Liver (tissue), 9 donors: ENCODE results near the gene TMEM43. TPM values are rescaled to one million over a fixed set of nuclear protein-coding genes. Genes with fewer than 3 reads are reported as not detected.

Experiments
- DNase-seq: peaks from one replicate; pipeline ENCODE4 v3.0.0-alpha.2; 2017; ENCODE audit warnings: low spot score
- H3K27ac ChIP-seq, 2 donors: one replicate each; pipeline ENCODE4 v1.7.0; 2013; ENCODE audit warnings: inconsistent platforms in 2 of 2, low read length in 2 of 2, control low read depth in 1 of 2, low read depth in 1 of 2, mild to moderate bottlenecking in 1 of 2
- H3K27me3 ChIP-seq, 4 donors: one replicate each; pipeline versions ENCODE4 v1.6.1 to v1.7.0; 2013; ENCODE audit warnings: low read length in 3 of 4, inconsistent platforms in 1 of 4, mild to moderate bottlenecking in 1 of 4, moderate library complexity in 1 of 4; ENCODE audit not compliant: control insufficient read depth in 4 of 4, insufficient read depth in 4 of 4
- H3K36me3 ChIP-seq, 4 donors: one replicate each; pipeline versions ENCODE4 v1.6.1 to v1.7.0; 2013; ENCODE audit warnings: low read length in 3 of 4, mild to moderate bottlenecking in 3 of 4, low read depth in 1 of 4, moderate library complexity in 1 of 4; ENCODE audit not compliant: control insufficient read depth in 4 of 4, insufficient read depth in 3 of 4
- H3K4me1 ChIP-seq, 4 donors: one replicate each; pipeline versions ENCODE4 v1.6.1 to v1.7.0; 2013; ENCODE audit warnings: low read length in 3 of 4, mild to moderate bottlenecking in 3 of 4, moderate library complexity in 1 of 4; ENCODE audit not compliant: control insufficient read depth in 4 of 4, insufficient read depth in 4 of 4
- H3K4me3 ChIP-seq, 3 donors: one replicate each; pipeline versions ENCODE4 v1.6.1 to v1.7.0; 2013; ENCODE audit warnings: low read length in 3 of 3, control low read depth in 1 of 3, low read depth in 1 of 3, mild to moderate bottlenecking in 1 of 3
- H3K9ac ChIP-seq, 2 donors: one replicate each; pipeline ENCODE4 v1.7.0; 2013; ENCODE audit warnings: low read length in 2 of 2, mild to moderate bottlenecking in 2 of 2, moderate library complexity in 2 of 2, control low read depth in 1 of 2, low read depth in 1 of 2
- H3K9me3 ChIP-seq, 4 donors: one replicate each; pipeline versions ENCODE4 v1.6.1 to v1.7.0; 2013; ENCODE audit warnings: low read length in 3 of 4; ENCODE audit not compliant: control insufficient read depth in 4 of 4
- ATF3 ChIP-seq: IDR thresholded peaks from 2 replicates; pipeline ENCODE4 v1.6.1; 2016; ENCODE audit warnings: antibody characterized with exemption
- EGR1 ChIP-seq, 2 donors: IDR thresholded peaks; 2 replicates each; pipeline ENCODE4 v1.6.1; 2016 to 2018; ENCODE audit warnings: antibody characterized with exemption in 2 of 2, low read depth in 2 of 2
- FOXA1 ChIP-seq: IDR thresholded peaks from 2 replicates; pipeline ENCODE4 v1.6.1; 2016; ENCODE audit warnings: antibody characterized with exemption
- FOXA2 ChIP-seq: IDR thresholded peaks from 2 replicates; pipeline ENCODE4 v1.6.1; 2016; ENCODE audit warnings: antibody characterized with exemption
- GABPA ChIP-seq, 2 donors: IDR thresholded peaks in 1 of 2; conservative IDR thresholded peaks in 1 of 2; 2 replicates each; pipeline ENCODE4 v1.6.1; 2016; ENCODE audit warnings: antibody characterized with exemption in 2 of 2, mild to moderate bottlenecking in 1 of 2, moderate library complexity in 1 of 2
- HNF4A ChIP-seq, 2 donors: conservative IDR thresholded peaks; 2 replicates each; pipeline ENCODE4 v1.6.1; 2016; ENCODE audit warnings: antibody characterized with exemption in 2 of 2, mild to moderate bottlenecking in 2 of 2
- HNF4G ChIP-seq: IDR thresholded peaks from 2 replicates; pipeline ENCODE4 v1.6.1; 2016; ENCODE audit warnings: antibody characterized with exemption
- JUND ChIP-seq, 2 donors: IDR thresholded peaks; 2 replicates each; pipeline ENCODE4 v1.6.1; 2016; ENCODE audit warnings: antibody characterized with exemption in 2 of 2
- NR2F2 ChIP-seq: IDR thresholded peaks from 2 replicates; pipeline ENCODE4 v1.6.1; 2016; ENCODE audit warnings: antibody characterized with exemption
- RAD21 ChIP-seq, 2 donors: IDR thresholded peaks; 2 replicates each; pipeline ENCODE4 v1.6.1; 2016; ENCODE audit warnings: antibody characterized with exemption in 2 of 2, mild to moderate bottlenecking in 2 of 2
- REST ChIP-seq: IDR thresholded peaks from 2 replicates; pipeline ENCODE4 v1.6.1; 2016; ENCODE audit warnings: antibody characterized with exemption, mild to moderate bottlenecking
- RXRA ChIP-seq, 2 donors: IDR thresholded peaks; 2 replicates each; pipeline ENCODE4 v1.6.1; 2017 to 2018; ENCODE audit warnings: antibody characterized with exemption in 2 of 2, mild to moderate bottlenecking in 1 of 2
- SP1 ChIP-seq: IDR thresholded peaks from 2 replicates; pipeline ENCODE4 v1.6.1; 2018; ENCODE audit warnings: antibody characterized with exemption, mild to moderate bottlenecking
- TAF1 ChIP-seq: conservative IDR thresholded peaks from 2 replicates; pipeline ENCODE4 v1.6.1; 2016; ENCODE audit warnings: antibody characterized with exemption, mild to moderate bottlenecking
- YY1 ChIP-seq: IDR thresholded peaks from 2 replicates; pipeline ENCODE4 v1.6.1; 2016; ENCODE audit warnings: antibody characterized with exemption, mild to moderate bottlenecking
- WGBS: extraction: QIAGEN DNeasy Blood & Tissue Kit; methylation state at CpG from one replicate; pipeline ENCODE4 v1.1.7; 2013; 5-methylcytosine and 5-hydroxymethylcytosine counted together
- polyA plus RNA-seq, 2 donors: library from polyadenylated mRNA; stranded (reverse) in 1 of 2; unstranded in 1 of 2; fragments of 200-250 nt in 1 of 2; fragments of >200 nt in 1 of 2; fragmentation: Nextera tagmentation in 1 of 2; extraction: Ambion mirVana in 1 of 2; gene quantifications; one replicate each; pipeline versions ENCODE4 v1.2.1 to v1.2.3, GENCODE V29; 2013 to 2015
- total RNA-seq, 2 donors: library from RNA; depleted of rRNA; stranded (reverse); fragments of >200 nt; gene quantifications; one replicate each; pipeline ENCODE4 v1.2.3, GENCODE V29; 2014
- TF ChIP-seq, protein P1 (sequence below): fragments of 150-350 bp; IDR thresholded peaks from 2 replicates; pipeline ENCODE4 v1.5.1; 2017; ENCODE audit warnings: improper control_type of control experiment, low read depth, low read length; ENCODE audit not compliant: missing input control
- TF ChIP-seq, protein P2 (sequence below): IDR thresholded peaks from 2 replicates; pipeline ENCODE4 v1.6.1; 2016; ENCODE audit warnings: antibody characterized with exemption
- donor health status: healthy.
- donor health status: healthy.
- donor health status: healthy.
- donor health status: healthy.
- donor health status: healthy.

The TMEM43 gene
- total and polyA plus RNA-seq, 4 donors: 7.4 to 15.1 (median 13.5) TPM

- 95% methylated on average over 9 of the region's 9 CpGs for WGBS
- Histone ChIP-seq H3K4me3 (no peak overlapping the region), H3K27me3 (no peaks in the 10 kb centered on the region), H3K9ac (peak overlapping the region in 1 of 2 donors; percentile 56), H3K4me1 (peaks cover 17 to 56% (median 50%) of the 10 kb centered on the region in 4 donors), H3K36me3 (peaks cover 3 to 23% (median 18%) of the 10 kb centered on the region in 4 donors), H3K27ac (peak overlapping the region; percentile 79 to 84), H3K9me3 (no peaks in the 10 kb centered on the region)
- no peak for DNase-seq
- TF ChIP-seq TAF1 (no peak), SP1 (no peak), RXRA (IDR thresholded peaks at IDR 0.05) (no peak), RAD21 (IDR thresholded peaks at IDR 0.05) (no peak), YY1 (no peak), JUND (IDR thresholded peaks at IDR 0.05) (no peak), FOXA1 (no peak), GABPA (IDR thresholded peaks at IDR 0.05 in 1 of 2, conservative IDR thresholded peaks at IDR 0.05 in 1 of 2) (no peak), EGR1 (IDR thresholded peaks at IDR 0.05; ENCODE audit: low read depth in 2 of 2) (no peak)
- TF ChIP-seq, protein P1, sequence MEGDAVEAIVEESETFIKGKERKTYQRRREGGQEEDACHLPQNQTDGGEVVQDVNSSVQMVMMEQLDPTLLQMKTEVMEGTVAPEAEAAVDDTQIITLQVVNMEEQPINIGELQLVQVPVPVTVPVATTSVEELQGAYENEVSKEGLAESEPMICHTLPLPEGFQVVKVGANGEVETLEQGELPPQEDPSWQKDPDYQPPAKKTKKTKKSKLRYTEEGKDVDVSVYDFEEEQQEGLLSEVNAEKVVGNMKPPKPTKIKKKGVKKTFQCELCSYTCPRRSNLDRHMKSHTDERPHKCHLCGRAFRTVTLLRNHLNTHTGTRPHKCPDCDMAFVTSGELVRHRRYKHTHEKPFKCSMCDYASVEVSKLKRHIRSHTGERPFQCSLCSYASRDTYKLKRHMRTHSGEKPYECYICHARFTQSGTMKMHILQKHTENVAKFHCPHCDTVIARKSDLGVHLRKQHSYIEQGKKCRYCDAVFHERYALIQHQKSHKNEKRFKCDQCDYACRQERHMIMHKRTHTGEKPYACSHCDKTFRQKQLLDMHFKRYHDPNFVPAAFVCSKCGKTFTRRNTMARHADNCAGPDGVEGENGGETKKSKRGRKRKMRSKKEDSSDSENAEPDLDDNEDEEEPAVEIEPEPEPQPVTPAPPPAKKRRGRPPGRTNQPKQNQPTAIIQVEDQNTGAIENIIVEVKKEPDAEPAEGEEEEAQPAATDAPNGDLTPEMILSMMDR: no peak
- TF ChIP-seq, protein P2, sequence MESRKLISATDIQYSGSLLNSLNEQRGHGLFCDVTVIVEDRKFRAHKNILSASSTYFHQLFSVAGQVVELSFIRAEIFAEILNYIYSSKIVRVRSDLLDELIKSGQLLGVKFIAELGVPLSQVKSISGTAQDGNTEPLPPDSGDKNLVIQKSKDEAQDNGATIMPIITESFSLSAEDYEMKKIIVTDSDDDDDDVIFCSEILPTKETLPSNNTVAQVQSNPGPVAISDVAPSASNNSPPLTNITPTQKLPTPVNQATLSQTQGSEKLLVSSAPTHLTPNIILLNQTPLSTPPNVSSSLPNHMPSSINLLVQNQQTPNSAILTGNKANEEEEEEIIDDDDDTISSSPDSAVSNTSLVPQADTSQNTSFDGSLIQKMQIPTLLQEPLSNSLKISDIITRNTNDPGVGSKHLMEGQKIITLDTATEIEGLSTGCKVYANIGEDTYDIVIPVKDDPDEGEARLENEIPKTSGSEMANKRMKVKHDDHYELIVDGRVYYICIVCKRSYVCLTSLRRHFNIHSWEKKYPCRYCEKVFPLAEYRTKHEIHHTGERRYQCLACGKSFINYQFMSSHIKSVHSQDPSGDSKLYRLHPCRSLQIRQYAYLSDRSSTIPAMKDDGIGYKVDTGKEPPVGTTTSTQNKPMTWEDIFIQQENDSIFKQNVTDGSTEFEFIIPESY: no peak
These were observed 20.4 kb downstream of the TMEM43 start for GRCh38 chr3:14145236-14145635.

GRCh38 chr3:14145670-14146380, 21.0 kb downstream of the TMEM43 start:
- no peak overlapping the region for H3K9ac ChIP-seq
- H3K4me3 ChIP-seq: no peak overlapping the region
- peaks cover 12 to 51% (median 44%) of the 10 kb centered on the region in 4 donors for H3K4me1 ChIP-seq
- no peaks in the 10 kb centered on the region for H3K9me3 ChIP-seq
- TF ChIP-seq RXRA (IDR thresholded peaks at IDR 0.05) (no peak), REST (no peak), FOXA2 (no peak), NR2F2 (no peak), FOXA1 (no peak), EGR1 (IDR thresholded peaks at IDR 0.05; ENCODE audit: low read depth in 2 of 2) (no peak), RAD21 (IDR thresholded peaks at IDR 0.05) (no peak), TAF1 (no peak), HNF4G (no peak), JUND (IDR thresholded peaks at IDR 0.05) (no peak), GABPA (IDR thresholded peaks at IDR 0.05 in 1 of 2, conservative IDR thresholded peaks at IDR 0.05 in 1 of 2) (no peak), HNF4A (conservative IDR thresholded peaks at IDR 0.05) (no peak), YY1 (no peak), SP1 (no peak), ATF3 (no peak)
- TF ChIP-seq, protein P1: no peak
- TF ChIP-seq, protein P2: no peak
- DNase-seq: peak; percentile 30
- H3K27ac ChIP-seq: peak overlapping the region in 1 of 2 donors; percentile 79
- no peaks in the 10 kb centered on the region for H3K27me3 ChIP-seq
- H3K36me3 ChIP-seq: peaks cover 3 to 26% (median 18%) of the 10 kb centered on the region in 4 donors
- WGBS: 91% methylated on average over 10 of the region's 10 CpGs
